IgD-negative memory B cell (primary cell): Measurements from ENCODE around the gene WDR33. TPM values are rescaled to one million over a fixed set of nuclear protein-coding genes. Genes with fewer than 3 reads are reported as not detected.
"Not testable (repeated sequence)": the region's sequence is repeated elsewhere in the genome, so short reads cannot be mapped to it uniquely, and the experiment has no call there.

ENCODE experiments used
- H3K27ac Mint-ChIP-seq, 3 donors: one replicate each; pipeline ENCODE4 v1.8.0; 2020 to 2022; ENCODE audit warnings: mild to moderate bottlenecking in 3 of 3, mixed read lengths in 3 of 3, moderate library complexity in 1 of 3
- H3K27me3 Mint-ChIP-seq: one replicate; pipeline ENCODE4 v1.8.0; 2021; ENCODE audit warnings: mixed read lengths
- H3K36me3 Mint-ChIP-seq: one replicate; pipeline ENCODE4 v1.8.0; 2020; ENCODE audit warnings: mild to moderate bottlenecking, mixed read lengths
- H3K4me1 Mint-ChIP-seq, 3 donors: one replicate each; pipeline ENCODE4 v1.8.0; 2020 to 2022; ENCODE audit warnings: mixed read lengths in 3 of 3, mild to moderate bottlenecking in 1 of 3
- H3K4me3 Mint-ChIP-seq, 4 donors: one replicate each; pipeline ENCODE4 v1.8.0; 2020 to 2022; ENCODE audit warnings: mild to moderate bottlenecking in 4 of 4, mixed read lengths in 4 of 4, moderate library complexity in 3 of 4
- H3K9me3 Mint-ChIP-seq, 3 donors: one replicate each; pipeline ENCODE4 v1.8.0; 2020 to 2021; ENCODE audit warnings: mixed read lengths in 3 of 3, mild to moderate bottlenecking in 1 of 3
- polyA plus RNA-seq: library from polyadenylated mRNA; unstranded; fragments of 300-500 nt; fragmentation: Illumina TruSeq; gene quantifications from one replicate; pipeline ENCODE4 v1.2.3, GENCODE V29; 2021

The WDR33 gene
- polyA plus RNA-seq, 1 donor from 2014 or later: 39.5 TPM

DNA sequence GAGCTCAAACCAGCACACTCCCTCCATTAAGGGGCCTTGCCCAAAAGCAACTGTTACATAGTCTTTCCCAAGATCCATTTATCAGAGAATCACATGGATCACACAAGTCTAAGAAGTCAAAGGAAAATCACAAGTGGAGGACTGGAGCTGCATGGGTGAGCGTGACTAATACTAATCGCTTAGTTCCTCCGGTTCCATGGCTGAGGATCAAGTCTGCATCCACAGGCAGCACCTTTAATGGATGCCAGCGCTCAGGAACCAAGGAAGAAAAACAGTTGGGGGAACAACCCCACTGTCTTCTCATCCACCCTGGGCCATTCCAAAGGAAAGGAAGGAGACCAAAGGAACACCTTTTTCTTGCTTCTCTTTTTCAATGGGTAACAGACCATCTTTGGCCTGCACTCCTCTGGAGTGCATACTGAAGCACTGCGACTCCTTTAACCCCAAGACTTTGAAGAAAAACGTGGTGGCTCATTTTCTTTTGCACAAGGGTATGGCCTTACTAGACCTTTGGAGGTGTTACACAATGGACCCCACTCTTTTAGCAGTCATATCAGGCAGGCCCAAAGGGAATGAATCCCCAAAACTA is 9.2 kb upstream of the WDR33 start:
- Mint-ChIP-seq H3K27me3 (peaks cover 15% of the 10 kb centered on the region), H3K36me3 (peaks cover 1% of the 10 kb centered on the region), H3K27ac (no peak overlapping the region), H3K4me1 (no peaks in the 10 kb centered on the region), H3K9me3 (peaks cover 0 to 24% (median 17%) of the 10 kb centered on the region in 3 donors), H3K4me3 (no peak overlapping the region)

DNA sequence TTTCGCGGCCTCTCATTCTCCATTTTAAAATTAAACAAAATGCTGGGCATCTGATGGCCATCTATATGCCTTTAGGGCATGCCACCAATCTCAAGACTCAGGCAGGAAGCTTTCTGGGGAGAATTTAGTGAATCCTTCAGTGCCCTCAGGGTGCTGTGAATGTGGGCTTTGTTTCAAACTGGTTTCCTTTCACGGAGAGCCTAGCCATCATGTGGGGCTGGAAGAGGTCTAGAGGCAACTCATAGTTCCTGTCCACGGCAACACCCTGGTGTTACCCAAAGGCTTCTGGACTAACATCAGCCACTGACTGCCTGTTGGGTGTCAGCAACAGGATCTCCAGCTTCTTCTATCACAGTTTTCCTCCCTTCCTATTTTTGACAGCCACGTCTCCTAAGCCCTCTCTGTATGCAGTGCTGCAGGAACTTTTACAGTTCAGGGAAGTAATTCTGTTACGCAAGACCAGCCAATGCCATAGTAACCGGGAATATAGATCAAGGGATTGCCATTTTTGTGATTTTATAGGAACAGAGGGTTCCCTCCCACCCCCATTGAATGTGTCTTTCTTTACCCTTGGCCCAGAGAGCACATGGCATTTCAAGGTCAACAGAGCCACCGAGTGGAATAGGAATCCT is 7.9 kb upstream of the WDR33 start:
- peak overlapping the region in 1 of 4 donors; percentile 29 for H3K4me3 Mint-ChIP-seq
- no peak overlapping the region for H3K27ac Mint-ChIP-seq
- no peaks in the 10 kb centered on the region for H3K4me1 Mint-ChIP-seq
- peaks cover 1% of the 10 kb centered on the region for H3K36me3 Mint-ChIP-seq
- H3K9me3 Mint-ChIP-seq: peaks cover 0 to 24% (median 15%) of the 10 kb centered on the region in 3 donors
- H3K27me3 Mint-ChIP-seq: peaks cover 13% of the 10 kb centered on the region

DNA sequence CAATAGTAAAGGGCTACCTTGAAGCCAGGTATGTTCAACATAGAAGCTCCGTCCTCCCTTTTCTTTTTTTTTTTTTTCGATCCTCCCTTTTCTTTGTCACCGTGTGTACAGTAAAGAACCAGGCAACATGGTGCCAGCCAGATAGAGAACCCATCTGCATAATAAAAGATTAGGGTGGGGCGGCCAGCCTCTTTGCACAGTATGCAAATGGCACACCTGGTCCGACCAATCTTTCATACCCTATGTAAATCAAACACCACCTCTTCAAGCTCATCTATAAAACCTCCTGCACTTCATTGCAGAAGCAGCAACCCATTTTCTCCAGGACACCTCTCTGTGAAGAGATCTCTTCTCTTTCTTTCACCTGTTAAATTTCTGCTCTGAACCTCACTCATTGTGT is 7.3 kb upstream of the WDR33 start:
- Mint-ChIP-seq H3K27me3 (peaks cover 13% of the 10 kb centered on the region), H3K9me3 (peaks cover 0 to 24% (median 15%) of the 10 kb centered on the region in 3 donors), H3K27ac (no peak overlapping the region), H3K4me1 (no peaks in the 10 kb centered on the region), H3K36me3 (peaks cover 1% of the 10 kb centered on the region), H3K4me3 (no peak overlapping the region)

DNA sequence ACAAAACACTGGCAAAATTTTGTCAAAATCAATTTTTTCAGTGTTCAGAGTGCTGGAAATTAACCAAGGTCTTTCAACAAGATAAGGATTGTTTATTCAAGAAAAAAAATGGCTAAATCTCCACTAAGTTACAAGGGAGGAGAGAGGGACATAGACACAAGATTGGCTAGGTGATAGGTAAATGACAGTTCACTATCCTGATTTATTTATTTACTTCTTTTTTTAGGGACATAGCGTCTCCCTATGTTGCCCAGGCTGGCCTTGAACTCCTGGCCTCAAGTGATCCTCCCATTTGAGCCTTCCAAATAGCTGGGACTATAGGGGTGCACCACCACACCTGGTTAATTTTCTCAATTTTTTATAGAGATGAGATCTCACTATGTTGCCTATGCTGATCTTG is 3.7 kb upstream of the WDR33 start:
- peaks cover 0 to 7% (median 5%) of the 10 kb centered on the region in 3 donors for H3K9me3 Mint-ChIP-seq
- peaks cover 13% of the 10 kb centered on the region for H3K27me3 Mint-ChIP-seq
- H3K4me1 Mint-ChIP-seq: peaks cover 5 to 17% (median 15%) of the 10 kb centered on the region in 3 donors

DNA sequence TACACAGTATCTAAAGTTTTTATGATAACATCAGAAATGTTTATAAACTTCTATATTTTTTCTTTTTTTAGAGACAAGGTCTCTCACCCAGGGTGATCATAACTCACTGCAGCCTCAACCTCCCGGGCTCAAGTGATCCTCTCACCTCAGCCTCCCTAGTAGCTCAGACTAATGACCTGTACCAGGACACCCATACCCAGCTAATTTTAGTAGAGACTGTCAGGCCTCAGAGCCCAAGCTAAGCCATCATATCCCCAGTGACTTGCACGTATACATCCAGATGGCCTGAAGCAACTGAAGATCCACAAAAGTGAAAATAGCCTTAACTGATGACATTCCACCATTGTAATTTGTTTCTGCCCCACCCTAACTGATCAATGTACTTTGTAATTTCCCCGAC is 1.5 kb upstream of the WDR33 start:
- H3K4me3 Mint-ChIP-seq: peak overlapping the region in 2 of 4 donors; percentile 41 to 98
- peaks cover 16 to 28% (median 27%) of the 10 kb centered on the region in 3 donors for H3K4me1 Mint-ChIP-seq
- H3K27ac Mint-ChIP-seq: peak overlapping the region in 1 of 3 donors; percentile 95
- not testable (repeated sequence) for H3K9me3 Mint-ChIP-seq, H3K27me3 Mint-ChIP-seq, H3K36me3 Mint-ChIP-seq

More for the DNA sequence above, 3.7 kb upstream of the WDR33 start:
- Mint-ChIP-seq H3K27ac (no peak overlapping the region), H3K4me3 (peak overlapping the region in 1 of 4 donors; percentile 39), H3K36me3 (peaks cover 1% of the 10 kb centered on the region)

DNA sequence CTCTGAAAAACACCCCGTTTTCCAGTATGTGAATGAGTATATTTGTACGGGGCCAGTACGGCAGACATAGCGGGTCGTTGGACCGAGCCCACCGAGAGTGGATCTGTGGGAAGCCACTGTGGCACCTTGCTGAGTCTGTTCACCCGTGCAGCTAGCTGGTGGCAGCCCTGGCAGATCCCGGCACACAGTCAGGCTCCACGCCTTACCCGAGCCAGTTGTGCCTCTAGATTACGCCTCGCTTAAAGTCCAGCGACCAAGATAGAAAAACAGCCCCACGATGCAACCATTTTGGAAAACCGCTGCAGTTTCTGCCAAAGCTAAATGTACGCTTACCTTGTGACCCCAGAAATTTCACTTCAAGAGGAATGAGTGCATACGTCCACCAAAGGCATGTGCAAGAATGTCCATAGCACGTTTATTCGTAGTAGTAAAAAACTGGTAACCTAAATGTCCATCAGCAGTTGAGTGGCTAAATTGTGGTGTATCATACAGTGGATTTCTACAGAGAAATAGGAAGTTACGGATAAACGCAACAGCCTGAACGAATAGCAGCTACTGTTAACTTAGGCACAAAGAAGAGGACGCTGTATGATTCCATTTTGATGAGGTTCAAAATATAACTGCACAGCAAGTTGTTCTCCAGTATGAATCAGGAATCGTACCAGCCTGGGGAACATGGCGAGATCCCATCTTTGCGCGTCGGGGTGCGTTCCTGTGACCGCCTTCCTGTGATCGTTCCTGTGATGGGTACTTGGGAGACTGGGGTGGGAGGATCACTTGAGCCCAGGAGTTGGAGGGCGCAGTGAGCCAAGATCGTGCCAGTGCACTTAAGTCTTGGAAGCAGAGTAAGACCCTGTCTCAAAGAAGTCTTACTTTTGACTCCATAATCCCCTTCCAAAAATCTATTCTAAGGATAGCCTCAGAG is 688 bp upstream of the WDR33 start:
- Mint-ChIP-seq H3K4me3 (peak overlapping the region; percentile 96 to 99 (median 98)), H3K27ac (peak overlapping the region; percentile 95 to 99 (median 98)), H3K27me3 (no peaks in the 10 kb centered on the region), H3K4me1 (peaks cover 20 to 32% (median 31%) of the 10 kb centered on the region in 3 donors), H3K9me3 (no peaks in the 10 kb centered on the region), H3K36me3 (peaks cover 1% of the 10 kb centered on the region)

DNA sequence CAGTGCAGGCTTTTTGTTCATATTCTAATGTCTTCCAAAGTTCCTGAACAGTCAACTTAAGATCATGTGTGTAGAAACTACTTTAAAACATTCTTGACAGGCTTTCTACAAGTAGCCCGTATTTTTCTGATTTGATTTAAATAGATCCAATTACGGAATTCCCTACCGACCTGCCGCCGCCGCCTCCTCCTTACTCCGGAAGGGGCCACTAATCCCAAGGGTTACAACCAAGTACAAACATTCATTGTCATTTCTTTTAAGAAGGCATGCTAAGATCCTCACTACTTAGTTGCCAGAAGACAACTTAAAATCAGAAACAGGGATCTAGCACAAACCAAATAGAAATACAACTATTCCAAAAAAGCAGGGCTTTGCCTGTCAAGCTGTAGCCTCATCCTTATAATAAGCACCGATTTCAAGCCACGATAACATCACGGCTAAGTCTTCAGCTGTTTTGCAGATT is 784 bp downstream of the WDR33 start:
- H3K4me1 Mint-ChIP-seq: peaks cover 29 to 41% (median 37%) of the 10 kb centered on the region in 3 donors
- no peaks in the 10 kb centered on the region for H3K27me3 Mint-ChIP-seq
- H3K9me3 Mint-ChIP-seq: no peaks in the 10 kb centered on the region
- H3K36me3 Mint-ChIP-seq: peaks cover 1% of the 10 kb centered on the region
- peak overlapping the region; percentile 96 to 99 (median 98) for H3K4me3 Mint-ChIP-seq
- peak overlapping the region; percentile 95 to 99 (median 98) for H3K27ac Mint-ChIP-seq

DNA sequence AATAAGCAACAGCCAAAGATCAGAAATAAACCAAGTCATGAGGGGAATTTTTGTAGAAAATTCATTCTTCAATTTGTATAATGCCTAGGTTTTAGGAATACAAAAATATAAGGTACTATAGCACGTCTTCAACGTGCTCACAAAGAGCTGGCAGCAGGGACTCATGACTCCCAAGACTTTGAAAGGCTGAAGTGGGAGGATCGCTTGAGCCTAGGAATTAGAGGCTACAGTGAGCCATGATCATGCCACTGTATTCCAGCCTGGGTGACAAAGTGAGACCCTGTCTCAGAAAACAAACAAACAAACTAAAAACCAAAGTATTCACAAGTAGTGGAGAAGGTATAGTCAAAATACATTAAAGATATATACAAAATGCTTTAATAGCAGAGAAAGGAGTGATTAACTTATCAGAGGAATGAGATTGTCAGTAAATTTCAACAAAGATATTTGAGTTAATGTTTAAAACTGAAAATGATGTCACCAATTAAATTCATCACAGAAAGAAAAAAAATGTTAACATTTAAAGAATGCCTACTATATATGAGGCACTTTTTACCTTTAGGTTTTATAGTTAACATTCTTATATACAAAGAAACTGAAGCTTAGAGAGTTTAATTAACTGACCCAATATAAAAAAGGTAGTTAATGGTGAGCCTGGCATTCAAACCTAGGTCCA is 3.2 kb downstream of the WDR33 start:
- Mint-ChIP-seq H3K27ac (peak overlapping the region in 2 of 3 donors; percentile 46 to 55), H3K4me1 (peaks cover 39 to 48% (median 45%) of the 10 kb centered on the region in 3 donors), H3K27me3 (no peaks in the 10 kb centered on the region), H3K9me3 (no peaks in the 10 kb centered on the region), H3K4me3 (peak overlapping the region; percentile 54 to 81 (median 75)), H3K36me3 (peaks cover 1% of the 10 kb centered on the region)

DNA sequence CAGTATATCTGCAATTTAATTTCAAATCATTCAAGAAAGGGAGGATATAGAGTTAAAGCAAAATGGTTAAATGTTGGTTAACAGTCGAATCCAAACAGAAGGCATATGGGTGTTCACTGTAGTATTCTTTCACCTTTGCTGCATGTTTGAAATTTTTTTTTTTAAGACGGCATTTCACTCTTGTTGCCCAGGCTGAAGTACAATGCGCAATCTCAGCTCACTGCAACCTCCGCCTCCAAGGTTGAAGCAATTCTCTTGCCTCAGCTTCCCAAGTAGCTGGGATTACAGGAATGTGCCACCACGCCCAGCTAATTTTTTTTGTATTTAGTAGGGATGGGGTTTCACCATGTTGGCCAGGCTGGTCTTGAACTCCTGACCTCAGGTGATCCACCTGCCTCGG is 4.1 kb downstream of the WDR33 start:
- not testable (repeated sequence) for H3K36me3 Mint-ChIP-seq, H3K9me3 Mint-ChIP-seq, H3K27me3 Mint-ChIP-seq
- Mint-ChIP-seq H3K27ac (peak overlapping the region in 1 of 3 donors; percentile 32), H3K4me1 (peaks cover 39 to 49% (median 45%) of the 10 kb centered on the region in 3 donors), H3K4me3 (peak overlapping the region in 2 of 4 donors; percentile 43 to 58)

DNA sequence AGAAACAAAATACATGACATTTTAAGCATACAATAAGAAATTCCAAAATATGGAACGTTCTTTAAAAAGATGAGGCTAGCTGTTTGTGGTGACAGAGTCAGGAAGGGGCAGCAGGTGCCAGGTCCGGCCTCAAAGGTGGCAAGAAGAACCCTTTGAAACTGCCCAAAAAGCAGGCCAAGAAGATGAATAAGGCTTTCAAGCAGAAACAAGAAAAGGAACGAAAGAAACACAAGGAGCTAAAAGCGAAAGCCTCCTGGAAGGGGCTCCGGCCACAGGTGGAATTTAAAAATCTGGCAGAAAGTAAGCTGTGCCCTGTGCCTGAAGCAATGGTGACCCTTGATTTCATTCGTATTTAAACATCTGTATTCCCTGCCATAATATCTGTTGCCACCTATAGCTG is 5.5 kb downstream of the WDR33 start:
- Mint-ChIP-seq H3K27me3 (no peaks in the 10 kb centered on the region), H3K4me1 (peaks cover 44 to 50% (median 49%) of the 10 kb centered on the region in 3 donors), H3K36me3 (peaks cover 1% of the 10 kb centered on the region), H3K27ac (peak overlapping the region in 1 of 3 donors; percentile 69), H3K4me3 (peak overlapping the region in 2 of 4 donors; percentile 39 to 68), H3K9me3 (no peaks in the 10 kb centered on the region)

DNA sequence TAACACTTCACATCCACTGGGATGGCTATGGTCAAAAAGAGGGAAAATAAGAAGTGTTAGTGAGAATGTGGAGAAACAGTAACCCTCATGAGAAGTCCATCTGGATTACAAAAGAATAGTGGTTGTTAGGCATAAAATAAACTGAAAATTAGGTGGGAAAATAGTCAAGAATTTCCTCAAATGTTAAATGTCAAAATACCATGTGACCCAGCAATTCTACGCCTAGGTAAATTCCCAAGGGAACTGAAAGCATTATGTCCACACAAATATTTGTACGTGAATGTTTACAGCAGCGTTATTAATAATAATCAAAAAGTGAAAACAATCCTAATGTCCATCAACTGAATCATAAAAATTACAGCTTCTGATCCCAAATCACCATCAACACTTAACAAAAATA is 11.0 kb downstream of the WDR33 start:
- peaks cover 4% of the 10 kb centered on the region for H3K36me3 Mint-ChIP-seq
- H3K9me3 Mint-ChIP-seq: no peaks in the 10 kb centered on the region
- H3K27ac Mint-ChIP-seq: peak overlapping the region in 1 of 3 donors; percentile 39
- H3K27me3 Mint-ChIP-seq: peaks cover 1% of the 10 kb centered on the region
- peaks cover 39 to 57% (median 55%) of the 10 kb centered on the region in 3 donors for H3K4me1 Mint-ChIP-seq
- peak overlapping the region in 1 of 4 donors; percentile 45 for H3K4me3 Mint-ChIP-seq

DNA sequence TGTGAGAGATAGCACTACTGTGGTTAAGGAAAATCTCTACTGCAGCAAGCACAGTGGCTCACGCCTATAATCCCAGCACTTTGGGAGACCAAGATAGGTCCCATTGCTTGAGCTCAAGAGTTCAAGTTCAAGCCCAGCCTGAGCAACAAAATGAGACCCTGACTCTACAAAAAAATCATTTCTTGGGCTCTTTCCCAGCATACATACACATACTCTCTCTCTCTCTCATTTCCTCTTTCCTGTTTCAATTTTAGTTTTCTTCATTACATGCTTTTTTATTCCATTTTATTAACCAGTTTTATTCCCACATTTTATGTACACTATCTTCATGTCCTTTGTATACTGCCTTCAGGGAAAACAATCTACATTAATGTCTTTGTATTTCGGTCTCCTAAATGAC is 14.6 kb downstream of the WDR33 start:
- Mint-ChIP-seq H3K27ac (peak overlapping the region in 2 of 3 donors; percentile 3 to 54), H3K4me1 (peaks cover 46 to 57% (median 54%) of the 10 kb centered on the region in 3 donors), H3K4me3 (peak overlapping the region; percentile 11 to 30 (median 30)), H3K36me3 (peaks cover 4% of the 10 kb centered on the region), H3K27me3 (peaks cover 1% of the 10 kb centered on the region), H3K9me3 (no peaks in the 10 kb centered on the region)

DNA sequence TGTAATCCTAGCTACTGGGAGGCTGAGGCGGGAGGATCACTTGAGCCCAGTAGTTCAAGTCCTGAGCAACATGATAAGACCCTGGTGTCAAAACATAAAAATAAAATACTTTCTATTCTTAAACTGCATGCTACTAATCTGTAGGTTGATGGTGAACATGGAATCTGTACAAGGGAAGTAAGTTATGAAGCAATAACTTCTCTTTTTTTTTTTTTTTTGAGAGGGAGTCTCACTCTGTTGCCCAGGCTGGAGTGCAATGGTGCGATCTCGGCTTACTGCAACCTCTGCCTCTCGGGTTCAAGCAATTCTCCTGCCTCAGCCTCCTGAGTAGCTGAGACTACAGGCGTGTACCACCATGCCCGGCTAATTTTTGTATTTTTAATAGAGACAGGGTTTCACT is 16.1 kb downstream of the WDR33 start:
- H3K27ac Mint-ChIP-seq, H3K36me3 Mint-ChIP-seq, H3K9me3 Mint-ChIP-seq, H3K27me3 Mint-ChIP-seq: not testable (repeated sequence)
- H3K4me3 Mint-ChIP-seq: peak overlapping the region in 1 of 4 donors; percentile 22
- peaks cover 41 to 49% (median 41%) of the 10 kb centered on the region in 3 donors for H3K4me1 Mint-ChIP-seq

DNA sequence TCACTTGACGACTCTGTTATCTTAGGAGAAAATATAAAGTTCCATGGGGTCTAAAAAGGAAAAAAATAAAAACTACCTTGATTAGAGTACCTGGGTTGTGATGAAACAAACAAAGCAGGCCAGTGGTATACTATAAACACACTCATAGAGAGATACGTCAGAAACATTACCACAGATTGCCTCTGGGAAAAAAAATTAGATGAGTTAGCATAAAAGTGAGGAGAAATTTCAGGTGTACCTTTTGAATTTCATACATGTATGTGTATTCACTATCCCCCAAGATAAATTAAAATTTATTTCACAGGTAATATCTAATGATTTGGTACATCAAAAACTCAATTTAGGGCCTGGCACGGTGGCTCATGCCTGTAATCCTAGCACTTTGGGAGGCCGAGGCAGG is 18.2 kb downstream of the WDR33 start:
- peak overlapping the region in 1 of 3 donors; percentile 47 for H3K27ac Mint-ChIP-seq
- peaks cover 2% of the 10 kb centered on the region for H3K36me3 Mint-ChIP-seq
- peaks cover 1% of the 10 kb centered on the region for H3K27me3 Mint-ChIP-seq
- H3K9me3 Mint-ChIP-seq: no peaks in the 10 kb centered on the region
- peaks cover 29 to 37% (median 31%) of the 10 kb centered on the region in 3 donors for H3K4me1 Mint-ChIP-seq
- H3K4me3 Mint-ChIP-seq: no peak overlapping the region
